Measurements from ENCODE around the gene DNAH9. TPM values are rescaled to one million over a fixed set of nuclear protein-coding genes. Genes with fewer than 3 reads are reported as not detected.

Gene DNAH9
- total RNA-seq, 2 experiments from 2014 or later: not detected

- peaks cover 52% of the 10 kb centered on the region for H3K36me3 Mint-ChIP-seq (ENCODE audit: low read depth)
- ChIA-PET CTCF (interaction anchor here (0.7 to 1.5 kb wide), 3 partner anchors 9 to 195 kb away, joined by 3 read pairs; partner anchors contain the start of gene ZNF18), POLR2A (interaction anchor here (3.2 kb wide), 1 partner anchor 11 kb away, joined by 22 read pairs; the partner anchor contains the start of gene ZNF18)
Measured at GRCh38 chr17:11986179-11986941, 388.1 kb downstream of the DNAH9 start.

GRCh38 chr17:11986942-11987329, 388.7 kb downstream of the DNAH9 start:
- Mint-ChIP-seq H3K36me3 (ENCODE audit: low read depth) (peaks cover 53% of the 10 kb centered on the region), H3K27me3 (no peaks in the 10 kb centered on the region), H3K4me3 (no peak overlapping the region), H3K9me3 (no peaks in the 10 kb centered on the region), H3K27ac (no peak overlapping the region), H3K4me1 (peaks cover 2% of the 10 kb centered on the region)
- ChIA-PET POLR2A (interaction anchor here (3.2 kb wide), 1 partner anchor 10 kb away, joined by 22 read pairs; the partner anchor contains the start of gene ZNF18), CTCF (interaction anchor here (0.7 to 1.5 kb wide), 3 partner anchors 9 to 194 kb away, joined by 3 read pairs; partner anchors contain the start of gene ZNF18)
- no peak for DNase-seq

More at GRCh38 chr17:11986179-11986941, 388.1 kb downstream of the DNAH9 start:
- no peak for DNase-seq
- Mint-ChIP-seq H3K9me3 (no peaks in the 10 kb centered on the region), H3K4me1 (peaks cover 2% of the 10 kb centered on the region), H3K27ac (no peak overlapping the region), H3K27me3 (no peaks in the 10 kb centered on the region), H3K4me3 (no peak overlapping the region)

GRCh38 chr17:11990363-11990983, 392.2 kb downstream of the DNAH9 start:
- DNase-seq: no peak
- Mint-ChIP-seq H3K36me3 (ENCODE audit: low read depth) (peaks cover 39% of the 10 kb centered on the region), H3K4me3 (no peak overlapping the region), H3K27me3 (no peaks in the 10 kb centered on the region), H3K27ac (no peak overlapping the region), H3K9me3 (no peaks in the 10 kb centered on the region), H3K4me1 (peaks cover 6% of the 10 kb centered on the region)
- CTCF ChIA-PET: no interaction called here
- POLR2A ChIA-PET: no interaction called here

GRCh38 chr17:11991461-11991860, 393.2 kb downstream of the DNAH9 start:
- Mint-ChIP-seq H3K9me3 (no peaks in the 10 kb centered on the region), H3K4me3 (no peak overlapping the region), H3K4me1 (peaks cover 11% of the 10 kb centered on the region), H3K27ac (no peak overlapping the region), H3K27me3 (no peaks in the 10 kb centered on the region), H3K36me3 (ENCODE audit: low read depth) (peaks cover 39% of the 10 kb centered on the region)
- DNase-seq: no peak
- ChIA-PET POLR2A (interaction anchor here (0.9 kb wide), 1 partner anchor 29 kb away, joined by 5 read pairs; the partner anchor contains the start of gene MAP2K4), CTCF (no interaction called here)

- POLR2A ChIA-PET: interaction anchor here (0.9 to 5.7 kb wide), 23 partner anchors 9 to 1021 kb away, joined by 3 to 208 read pairs (median 9); partner anchors contain the start of genes ELAC2 and MAP2K4
- peaks cover 8% of the 10 kb centered on the region for H3K36me3 Mint-ChIP-seq (ENCODE audit: low read depth)
- no peaks in the 10 kb centered on the region for H3K27me3 Mint-ChIP-seq
- peak overlapping the region; percentile 85 for H3K27ac Mint-ChIP-seq
- peaks cover 18% of the 10 kb centered on the region for H3K4me1 Mint-ChIP-seq
- CTCF ChIA-PET: interaction anchor here (0.6 to 3.6 kb wide), 8 partner anchors 9 to 1021 kb away, joined by 3 to 32 read pairs (median 3); partner anchors contain the start of genes ELAC2 and MAP2K4
- H3K9me3 Mint-ChIP-seq: no peaks in the 10 kb centered on the region
- peak; percentile 55 for DNase-seq
- H3K4me3 Mint-ChIP-seq: peak overlapping the region; percentile 85
Measured at GRCh38 chr17:11996722-11997146, 398.5 kb downstream of the DNAH9 start.

- Mint-ChIP-seq H3K9me3 (no peaks in the 10 kb centered on the region), H3K36me3 (ENCODE audit: low read depth) (peaks cover 5% of the 10 kb centered on the region), H3K4me3 (peak within 1 kb of the TSS; percentile 85), H3K27me3 (no peaks in the 10 kb centered on the region), H3K27ac (peak within 1 kb of the TSS; percentile 86), H3K4me1 (peaks cover 18% of the 10 kb centered on the region)
- POLR2A ChIA-PET: interaction anchor here (0.6 to 5.7 kb wide), 28 partner anchors 9 to 1301 kb away, joined by 3 to 208 read pairs (median 4); partner anchors contain the start of genes ADPRM, ELAC2, MAP2K4 and SCO1
- DNase-seq: peak; percentile 95
- CTCF ChIA-PET: interaction anchor here (0.6 to 3.6 kb wide), 8 partner anchors 9 to 1021 kb away, joined by 3 to 32 read pairs (median 3); partner anchors contain the start of genes ELAC2 and MAP2K4
Measured at GRCh38 chr17:11997147-11997971, 399.1 kb downstream of the DNAH9 start, which contains the start of gene ZNF18. TSS of gene ZNF18 (minus strand) at chr17:11997475. CDS start at chr17:11992829, 4,646 bp downstream.

GRCh38 chr17:11997972-11998233, 399.6 kb downstream of the DNAH9 start:
- ChIA-PET CTCF (interaction anchor here (1.4 to 3.6 kb wide), 3 partner anchors 24 to 1020 kb away, joined by 4 to 32 read pairs (median 6); partner anchors contain the start of genes ELAC2 and MAP2K4), POLR2A (interaction anchor here (0.6 to 5.7 kb wide), 20 partner anchors 9 to 1302 kb away, joined by 3 to 208 read pairs (median 9); partner anchors contain the start of genes ADPRM, ELAC2, MAP2K4 and SCO1)
- Mint-ChIP-seq H3K4me3 (peak overlapping the region; percentile 85), H3K27me3 (no peaks in the 10 kb centered on the region), H3K9me3 (no peaks in the 10 kb centered on the region), H3K36me3 (ENCODE audit: low read depth) (no peaks in the 10 kb centered on the region), H3K4me1 (peaks cover 21% of the 10 kb centered on the region), H3K27ac (peak overlapping the region; percentile 86)
- no peak for DNase-seq

GRCh38 chr17:11999696-12000095, 401.4 kb downstream of the DNAH9 start:
- DNase-seq: no peak
- ChIA-PET CTCF (interaction anchor here (3.6 kb wide), 1 partner anchor 23 kb away, joined by 32 read pairs; the partner anchor contains the start of gene MAP2K4), POLR2A (interaction anchor here (5.7 kb wide), 1 partner anchor 25 kb away, joined by 208 read pairs; the partner anchor contains the start of gene MAP2K4)
- no peaks in the 10 kb centered on the region for H3K36me3 Mint-ChIP-seq (ENCODE audit: low read depth)
- no peaks in the 10 kb centered on the region for H3K9me3 Mint-ChIP-seq
- H3K27ac Mint-ChIP-seq: no peak overlapping the region
- no peaks in the 10 kb centered on the region for H3K27me3 Mint-ChIP-seq
- H3K4me1 Mint-ChIP-seq: peaks cover 21% of the 10 kb centered on the region
- H3K4me3 Mint-ChIP-seq: no peak overlapping the region

GRCh38 chr17:12007466-12007865, 409.2 kb downstream of the DNAH9 start:
- H3K27ac Mint-ChIP-seq: no peak overlapping the region
- H3K4me3 Mint-ChIP-seq: no peak overlapping the region
- peaks cover 9% of the 10 kb centered on the region for H3K27me3 Mint-ChIP-seq
- no peak for DNase-seq
- CTCF ChIA-PET: no interaction called here
- peaks cover 3% of the 10 kb centered on the region for H3K4me1 Mint-ChIP-seq
- H3K9me3 Mint-ChIP-seq: no peaks in the 10 kb centered on the region
- POLR2A ChIA-PET: interaction anchor here (3.2 kb wide), 1 partner anchor 9 kb away, joined by 25 read pairs; the partner anchor contains the start of gene ZNF18
- no peaks in the 10 kb centered on the region for H3K36me3 Mint-ChIP-seq (ENCODE audit: low read depth)
